Duodenal mucosa (tissue), 2 donors: ENCODE data around the gene BBS2.

Experiments
- H3K27ac ChIP-seq: one replicate; pipeline ENCODE4 v1.7.0; 2013; ENCODE audit warnings: low read depth, low read length
- H3K27me3 ChIP-seq, 2 donors: one replicate each; pipeline ENCODE4 v1.7.0; 2013; ENCODE audit warnings: low read length in 2 of 2, control low read depth in 1 of 2; ENCODE audit not compliant: insufficient read depth in 2 of 2, control insufficient read depth in 1 of 2
- H3K36me3 ChIP-seq, 2 donors: one replicate each; pipeline ENCODE4 v1.7.0; 2013; ENCODE audit warnings: low read length in 2 of 2, control low read depth in 1 of 2; ENCODE audit not compliant: insufficient read depth in 2 of 2, control insufficient read depth in 1 of 2
- H3K4me1 ChIP-seq, 2 donors: one replicate each; pipeline ENCODE4 v1.7.0; 2013; ENCODE audit warnings: low read length in 2 of 2, control low read depth in 1 of 2; ENCODE audit not compliant: insufficient read depth in 2 of 2, control insufficient read depth in 1 of 2
- H3K4me3 ChIP-seq, 2 donors: one replicate each; pipeline ENCODE4 v1.7.0; 2013; ENCODE audit warnings: low read length in 2 of 2, low read depth in 1 of 2
- H3K9ac ChIP-seq, 2 donors: one replicate each; pipeline ENCODE4 v1.7.0; 2013; ENCODE audit warnings: low read length in 2 of 2, low read depth in 1 of 2
- H3K9me3 ChIP-seq, 2 donors: one replicate each; pipeline ENCODE4 v1.7.0; 2013; ENCODE audit warnings: low read length in 2 of 2, control low read depth in 1 of 2; ENCODE audit not compliant: control insufficient read depth in 1 of 2

BBS2 gene

DNA sequence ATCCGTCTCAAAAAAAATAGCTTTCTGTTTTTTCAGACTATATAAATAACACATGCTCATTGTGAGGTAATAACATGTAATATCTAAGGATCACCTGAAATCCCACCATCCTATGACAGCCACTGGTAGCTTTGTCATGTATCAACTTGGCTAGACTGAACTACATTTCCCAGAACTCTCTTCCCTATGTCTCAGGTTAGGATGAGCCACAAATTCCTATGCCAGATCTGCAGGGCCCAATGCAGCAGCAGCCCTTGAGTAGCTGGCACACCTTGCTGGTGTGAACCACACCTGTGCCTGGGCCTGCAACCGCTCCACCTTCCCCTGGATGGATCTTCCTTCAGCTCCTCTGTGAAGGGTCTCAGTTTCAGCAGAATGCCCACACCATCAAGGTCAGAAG is 40.4 kb downstream of the BBS2 start:
- no peak overlapping the region for H3K27ac ChIP-seq
- H3K36me3 ChIP-seq, result peaks cover 31 to 62% of the 10 kb centered on the region in 2 donors
- no peak overlapping the region for H3K4me3 ChIP-seq
- no peaks in the 10 kb centered on the region for H3K27me3 ChIP-seq
- H3K9ac ChIP-seq, result no peak overlapping the region
- no peaks in the 10 kb centered on the region for H3K9me3 ChIP-seq
- no peaks in the 10 kb centered on the region for H3K4me1 ChIP-seq

GRCh38 chr16:56478281-56479049 is 41.4 kb downstream of the BBS2 start:
- no peak overlapping the region for H3K27ac ChIP-seq
- no peaks in the 10 kb centered on the region for H3K9me3 ChIP-seq
- peaks cover 31 to 64% of the 10 kb centered on the region in 2 donors for H3K36me3 ChIP-seq
- no peak overlapping the region for H3K9ac ChIP-seq
- H3K4me3 ChIP-seq, result no peak overlapping the region
- H3K4me1 ChIP-seq, result no peaks in the 10 kb centered on the region
- H3K27me3 ChIP-seq, result no peaks in the 10 kb centered on the region

- no peak overlapping the region for H3K27ac ChIP-seq
- peaks cover 31 to 67% of the 10 kb centered on the region in 2 donors for H3K36me3 ChIP-seq
- no peak overlapping the region for H3K9ac ChIP-seq
- H3K9me3 ChIP-seq, result no peaks in the 10 kb centered on the region
- no peaks in the 10 kb centered on the region for H3K4me1 ChIP-seq
- no peaks in the 10 kb centered on the region for H3K27me3 ChIP-seq
- no peak overlapping the region for H3K4me3 ChIP-seq
These were observed 42.5 kb downstream of the BBS2 start for GRCh38 chr16:56477096-56477878.

DNA sequence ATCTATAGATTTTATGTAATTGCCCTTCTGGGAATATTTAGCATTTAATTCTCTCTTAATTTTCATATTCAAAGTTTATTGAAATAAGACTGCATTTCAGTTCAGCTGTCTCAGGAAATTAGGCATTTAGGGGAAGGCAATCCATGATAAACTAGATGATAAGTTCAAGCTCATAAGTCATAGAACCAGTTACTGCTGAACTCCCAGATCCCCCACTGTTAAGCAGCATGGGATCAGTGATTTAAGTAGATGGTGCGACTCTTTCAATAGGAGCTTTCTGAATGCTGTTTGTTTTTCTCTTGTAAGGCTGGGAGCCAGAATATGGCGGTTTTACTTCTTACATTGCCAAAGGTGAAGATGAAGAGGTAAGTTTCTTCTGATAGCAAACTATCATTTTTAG is 44.6 kb downstream of the BBS2 start:
- no peak overlapping the region for H3K4me3 ChIP-seq
- H3K9ac ChIP-seq, result no peak overlapping the region
- H3K36me3 ChIP-seq, result peaks cover 34 to 85% of the 10 kb centered on the region in 2 donors
- no peak overlapping the region for H3K27ac ChIP-seq
- no peaks in the 10 kb centered on the region for H3K27me3 ChIP-seq
- no peaks in the 10 kb centered on the region for H3K4me1 ChIP-seq
- H3K9me3 ChIP-seq, result no peaks in the 10 kb centered on the region

GRCh38 chr16:56470666-56471065 is 49.2 kb downstream of the BBS2 start:
- no peaks in the 10 kb centered on the region for H3K27me3 ChIP-seq
- H3K36me3 ChIP-seq, result peaks cover 48 to 89% of the 10 kb centered on the region in 2 donors
- H3K9me3 ChIP-seq, result no peaks in the 10 kb centered on the region
- no peak overlapping the region for H3K27ac ChIP-seq
- no peak overlapping the region for H3K9ac ChIP-seq
- no peak overlapping the region for H3K4me3 ChIP-seq
- no peaks in the 10 kb centered on the region for H3K4me1 ChIP-seq

GRCh38 chr16:56470232-56470631 is 49.6 kb downstream of the BBS2 start:
- Histone ChIP-seq H3K9me3 (no peaks in the 10 kb centered on the region), H3K4me3 (no peak overlapping the region), H3K9ac (no peak overlapping the region), H3K27ac (no peak overlapping the region), H3K36me3 (peaks cover 44 to 89% of the 10 kb centered on the region in 2 donors), H3K4me1 (no peaks in the 10 kb centered on the region), H3K27me3 (no peaks in the 10 kb centered on the region)

DNA sequence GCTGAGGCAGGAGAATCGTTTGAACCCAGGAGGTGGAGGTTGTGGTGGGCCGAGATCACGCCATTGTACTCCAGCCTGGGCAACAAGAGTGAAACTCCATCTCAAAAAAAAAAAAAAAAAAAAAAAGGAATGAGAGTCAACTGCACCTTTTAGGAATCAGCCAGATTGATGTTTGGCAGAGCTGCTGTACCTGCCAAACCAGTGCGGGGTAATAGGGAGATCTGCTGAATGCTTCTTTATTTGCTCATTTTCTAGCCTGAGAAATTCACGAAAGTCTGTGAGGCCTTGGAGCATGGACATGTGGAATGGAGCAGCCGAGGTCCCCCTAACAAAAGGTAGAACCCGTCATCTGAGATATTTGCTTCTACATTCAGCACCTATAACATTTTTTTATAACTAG is 50.1 kb downstream of the BBS2 start:
- Histone ChIP-seq H3K4me1 (no peaks in the 10 kb centered on the region), H3K9ac (no peak overlapping the region), H3K4me3 (no peak overlapping the region), H3K9me3 (no peaks in the 10 kb centered on the region), H3K27ac (no peak overlapping the region), H3K27me3 (no peaks in the 10 kb centered on the region), H3K36me3 (peaks cover 39 to 85% of the 10 kb centered on the region in 2 donors)

- H3K27ac ChIP-seq, result no peak overlapping the region
- H3K4me3 ChIP-seq, result no peak overlapping the region
- no peaks in the 10 kb centered on the region for H3K27me3 ChIP-seq
- peaks cover 37 to 86% of the 10 kb centered on the region in 2 donors for H3K36me3 ChIP-seq
- no peaks in the 10 kb centered on the region for H3K9me3 ChIP-seq
- H3K4me1 ChIP-seq, result no peaks in the 10 kb centered on the region
- H3K9ac ChIP-seq, result no peak overlapping the region
These were observed 51.0 kb downstream of the BBS2 start for GRCh38 chr16:56468800-56469199.

DNA sequence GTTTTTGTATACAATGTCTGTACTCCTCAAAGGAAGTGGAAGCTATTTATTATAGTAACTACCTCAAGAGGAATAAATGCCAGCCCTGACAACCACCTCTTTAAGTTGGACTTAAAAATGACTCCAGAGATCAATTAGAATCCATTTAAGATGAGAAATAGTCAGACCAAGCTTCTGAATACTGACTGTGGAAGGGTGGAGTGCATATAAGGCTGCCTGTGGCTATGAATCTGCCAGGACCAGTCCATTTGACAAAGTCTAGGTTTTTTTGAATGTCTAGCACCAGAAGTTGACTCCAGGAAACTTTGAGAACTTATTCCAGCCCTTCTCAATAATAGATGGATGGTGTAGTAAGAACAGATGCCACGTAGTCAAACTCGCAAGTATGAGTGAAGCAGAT is 53.5 kb downstream of the BBS2 start:
- no peaks in the 10 kb centered on the region for H3K4me1 ChIP-seq
- no peaks in the 10 kb centered on the region for H3K27me3 ChIP-seq
- H3K9ac ChIP-seq, result no peak overlapping the region
- no peak overlapping the region for H3K27ac ChIP-seq
- H3K4me3 ChIP-seq, result no peak overlapping the region
- H3K9me3 ChIP-seq, result no peaks in the 10 kb centered on the region
- H3K36me3 ChIP-seq, result peaks cover 37 to 76% of the 10 kb centered on the region in 2 donors

DNA sequence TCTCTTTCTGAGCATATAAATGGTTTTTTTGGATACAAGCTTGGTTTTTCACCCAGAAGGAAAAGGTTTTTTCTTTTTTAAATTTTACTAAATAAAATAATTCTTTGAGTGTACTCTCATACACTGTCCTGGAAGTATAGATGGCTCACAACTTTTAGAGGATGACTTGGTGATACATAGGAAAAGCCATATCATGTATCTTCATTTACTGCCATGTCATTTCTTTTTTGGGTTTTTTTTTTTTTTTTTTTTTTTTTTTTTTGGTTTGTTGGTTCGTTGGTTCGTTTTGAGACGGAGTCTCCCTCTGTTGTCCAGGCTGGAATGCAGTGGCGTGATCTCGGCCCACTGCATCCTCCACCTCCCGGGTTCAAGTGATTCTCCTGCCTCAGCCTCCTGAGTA is 56.7 kb downstream of the BBS2 start:
- Histone ChIP-seq H3K27ac (no peak overlapping the region), H3K4me3 (no peak overlapping the region), H3K9ac (no peak overlapping the region), H3K9me3 (no peaks in the 10 kb centered on the region), H3K36me3 (peaks cover 21 to 65% of the 10 kb centered on the region in 2 donors), H3K27me3 (no peaks in the 10 kb centered on the region), H3K4me1 (no peaks in the 10 kb centered on the region)
